ENCODE results near the gene SLC26A2.

DNA sequence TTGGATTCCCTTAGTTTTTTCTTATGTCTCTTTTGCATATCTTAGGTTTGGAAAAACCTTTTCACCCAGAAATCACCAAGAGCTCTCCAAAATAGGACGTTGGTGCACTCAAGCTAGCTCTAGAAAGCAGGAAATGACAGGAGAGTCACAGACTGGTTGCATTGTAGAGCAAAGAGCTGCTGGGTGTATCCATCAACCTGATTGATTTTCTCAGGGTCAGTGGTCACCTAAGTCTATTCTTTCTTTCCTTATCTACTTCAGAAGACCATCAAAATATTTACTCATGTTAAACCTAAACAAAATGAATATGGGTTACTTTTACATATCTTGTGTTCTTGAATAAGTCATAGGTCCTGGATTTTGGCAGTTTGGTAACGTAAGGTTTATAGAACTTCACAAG is 14.9 kb downstream of the SLC26A2 start:
- TF ChIP-seq POLR2A (IDR thresholded peaks at IDR 0.05): no peak
- TF ChIP-seq, protein P1, sequence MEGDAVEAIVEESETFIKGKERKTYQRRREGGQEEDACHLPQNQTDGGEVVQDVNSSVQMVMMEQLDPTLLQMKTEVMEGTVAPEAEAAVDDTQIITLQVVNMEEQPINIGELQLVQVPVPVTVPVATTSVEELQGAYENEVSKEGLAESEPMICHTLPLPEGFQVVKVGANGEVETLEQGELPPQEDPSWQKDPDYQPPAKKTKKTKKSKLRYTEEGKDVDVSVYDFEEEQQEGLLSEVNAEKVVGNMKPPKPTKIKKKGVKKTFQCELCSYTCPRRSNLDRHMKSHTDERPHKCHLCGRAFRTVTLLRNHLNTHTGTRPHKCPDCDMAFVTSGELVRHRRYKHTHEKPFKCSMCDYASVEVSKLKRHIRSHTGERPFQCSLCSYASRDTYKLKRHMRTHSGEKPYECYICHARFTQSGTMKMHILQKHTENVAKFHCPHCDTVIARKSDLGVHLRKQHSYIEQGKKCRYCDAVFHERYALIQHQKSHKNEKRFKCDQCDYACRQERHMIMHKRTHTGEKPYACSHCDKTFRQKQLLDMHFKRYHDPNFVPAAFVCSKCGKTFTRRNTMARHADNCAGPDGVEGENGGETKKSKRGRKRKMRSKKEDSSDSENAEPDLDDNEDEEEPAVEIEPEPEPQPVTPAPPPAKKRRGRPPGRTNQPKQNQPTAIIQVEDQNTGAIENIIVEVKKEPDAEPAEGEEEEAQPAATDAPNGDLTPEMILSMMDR (IDR thresholded peaks at IDR 0.05): no peak
